T-helper 1 cell treated with Interleukin-12 subunit alpha and Interleukin-12 subunit beta and Interleukin-4 antibody, amounts not matched to agents 30 μg/mL and 1 μg/mL, for 36 hours (primary cell): ENCODE results near the gene IPP.
"Not testable (repeated sequence)": the region's sequence is repeated elsewhere in the genome, so short reads cannot be mapped to it uniquely, and the experiment has no call there.

Experiments used
- H3K27ac Mint-ChIP-seq: one replicate; pipeline ENCODE4 v1.8.0; 2021; ENCODE audit warnings: mild to moderate bottlenecking, mixed read lengths
- H3K27me3 Mint-ChIP-seq: one replicate; pipeline ENCODE4 v1.8.0; 2021; ENCODE audit warnings: low read depth, mixed read lengths
- H3K36me3 Mint-ChIP-seq: one replicate; pipeline ENCODE4 v1.8.0; 2021; ENCODE audit warnings: low read depth, mixed read lengths
- H3K4me1 Mint-ChIP-seq: one replicate; pipeline ENCODE4 v1.8.0; 2021; ENCODE audit warnings: low read depth, mixed read lengths
- H3K4me3 Mint-ChIP-seq: one replicate; pipeline ENCODE4 v1.8.0; 2021; ENCODE audit warnings: mild to moderate bottlenecking, moderate library complexity, mixed read lengths
- H3K9me3 Mint-ChIP-seq: one replicate; pipeline ENCODE4 v1.8.0; 2021; ENCODE audit warnings: mixed read lengths

Gene IPP

GRCh38 chr1:45679123-45679522 lies 71.3 kb downstream of the IPP start:
- H3K9me3 Mint-ChIP-seq, result no peaks in the 10 kb centered on the region
- H3K4me3 Mint-ChIP-seq, result no peak overlapping the region
- H3K36me3 Mint-ChIP-seq, result peaks cover 3% of the 10 kb centered on the region
- no peak overlapping the region for H3K27ac Mint-ChIP-seq
- peaks cover 23% of the 10 kb centered on the region for H3K4me1 Mint-ChIP-seq
- no peaks in the 10 kb centered on the region for H3K27me3 Mint-ChIP-seq

GRCh38 chr1:45678489-45678888 lies 72.0 kb downstream of the IPP start:
- H3K36me3 Mint-ChIP-seq, result peaks cover 3% of the 10 kb centered on the region
- peaks cover 23% of the 10 kb centered on the region for H3K4me1 Mint-ChIP-seq
- no peak overlapping the region for H3K27ac Mint-ChIP-seq
- no peaks in the 10 kb centered on the region for H3K9me3 Mint-ChIP-seq
- no peaks in the 10 kb centered on the region for H3K27me3 Mint-ChIP-seq
- no peak overlapping the region for H3K4me3 Mint-ChIP-seq

DNA sequence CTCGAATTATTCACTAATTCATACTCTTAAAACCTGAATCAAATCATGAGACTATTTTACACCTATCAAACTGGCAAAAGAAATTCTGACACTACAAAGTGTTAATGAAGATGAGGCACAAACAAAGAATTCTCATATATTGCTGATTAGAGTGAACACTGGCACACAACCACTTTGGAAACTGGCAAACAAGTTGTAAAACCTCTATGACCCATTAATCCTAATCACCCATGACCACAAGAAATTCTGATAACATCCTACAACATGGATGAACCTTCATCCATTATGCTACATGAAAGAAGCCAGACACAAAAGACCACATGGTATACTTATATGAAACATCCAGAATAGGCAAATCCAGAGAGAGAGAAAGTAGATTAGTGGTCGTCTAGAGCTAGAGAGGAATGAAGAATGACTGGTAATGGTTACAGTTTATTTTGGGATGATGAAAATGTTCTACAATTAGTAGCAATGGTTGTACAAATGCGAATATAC lies 72.7 kb downstream of the IPP start:
- no peak overlapping the region for H3K4me3 Mint-ChIP-seq

GRCh38 chr1:45676553-45676952 lies 73.9 kb downstream of the IPP start:
- not testable (repeated sequence) for H3K4me3 Mint-ChIP-seq, H3K36me3 Mint-ChIP-seq, H3K9me3 Mint-ChIP-seq, H3K27me3 Mint-ChIP-seq, H3K27ac Mint-ChIP-seq
- H3K4me1 Mint-ChIP-seq, result peaks cover 21% of the 10 kb centered on the region

More for the DNA sequence above, 72.7 kb downstream of the IPP start:
- Mint-ChIP-seq H3K36me3 (peaks cover 7% of the 10 kb centered on the region), H3K27me3 (no peaks in the 10 kb centered on the region), H3K4me1 (peaks cover 23% of the 10 kb centered on the region), H3K27ac (no peak overlapping the region), H3K9me3 (no peaks in the 10 kb centered on the region)

DNA sequence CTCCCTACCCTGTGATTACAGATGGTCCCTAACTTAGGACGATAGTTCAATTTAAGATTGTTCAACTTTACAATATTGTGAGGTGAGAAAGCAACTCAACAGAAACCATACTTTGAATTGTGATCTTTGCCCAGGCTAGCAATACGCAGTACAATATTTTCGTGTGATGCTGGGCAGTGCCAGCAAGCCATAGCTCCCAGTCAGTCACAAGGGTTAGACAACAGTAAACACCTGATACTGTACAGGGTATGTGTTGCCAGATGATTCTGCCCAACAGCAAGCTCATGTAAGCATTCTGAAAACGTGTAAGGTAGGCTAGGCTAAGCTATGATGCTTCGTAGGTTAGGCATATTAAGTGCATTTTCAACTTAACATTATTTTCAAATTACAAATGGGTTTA lies 76.0 kb downstream of the IPP start:
- Mint-ChIP-seq H3K9me3 (no peaks in the 10 kb centered on the region), H3K4me3 (no peak overlapping the region), H3K27ac (no peak overlapping the region), H3K36me3 (peaks cover 7% of the 10 kb centered on the region), H3K27me3 (no peaks in the 10 kb centered on the region), H3K4me1 (peaks cover 16% of the 10 kb centered on the region)

DNA sequence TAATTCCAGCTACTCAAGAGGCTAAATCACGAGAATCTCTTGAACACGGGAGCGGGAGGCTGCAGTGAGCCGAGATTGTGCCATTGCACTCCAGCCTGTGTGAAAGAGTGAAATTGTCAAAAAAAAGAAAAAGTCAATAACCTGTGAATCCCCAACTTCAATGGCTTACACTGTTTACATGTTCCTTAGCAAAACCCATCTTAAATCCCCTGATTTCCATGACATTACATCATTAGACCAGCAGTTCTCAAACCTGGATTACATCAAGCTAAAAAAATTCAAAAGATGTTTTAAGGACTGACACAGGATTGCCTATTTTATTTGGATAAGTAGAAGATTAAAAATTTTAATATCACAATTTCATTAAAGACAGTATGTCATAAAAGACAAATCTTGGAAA lies 76.5 kb downstream of the IPP start:
- peaks cover 7% of the 10 kb centered on the region for H3K36me3 Mint-ChIP-seq
- no peaks in the 10 kb centered on the region for H3K9me3 Mint-ChIP-seq
- H3K27me3 Mint-ChIP-seq, result no peaks in the 10 kb centered on the region
- no peak overlapping the region for H3K27ac Mint-ChIP-seq
- H3K4me3 Mint-ChIP-seq, result no peak overlapping the region
- H3K4me1 Mint-ChIP-seq, result peaks cover 13% of the 10 kb centered on the region

GRCh38 chr1:45669859-45670655 lies 80.4 kb downstream of the IPP start:
- H3K27ac Mint-ChIP-seq, result no peak overlapping the region
- peaks cover 6% of the 10 kb centered on the region for H3K4me1 Mint-ChIP-seq
- H3K9me3 Mint-ChIP-seq, result no peaks in the 10 kb centered on the region
- H3K27me3 Mint-ChIP-seq, result no peaks in the 10 kb centered on the region
- peaks cover 10% of the 10 kb centered on the region for H3K36me3 Mint-ChIP-seq
- H3K4me3 Mint-ChIP-seq, result no peak overlapping the region

DNA sequence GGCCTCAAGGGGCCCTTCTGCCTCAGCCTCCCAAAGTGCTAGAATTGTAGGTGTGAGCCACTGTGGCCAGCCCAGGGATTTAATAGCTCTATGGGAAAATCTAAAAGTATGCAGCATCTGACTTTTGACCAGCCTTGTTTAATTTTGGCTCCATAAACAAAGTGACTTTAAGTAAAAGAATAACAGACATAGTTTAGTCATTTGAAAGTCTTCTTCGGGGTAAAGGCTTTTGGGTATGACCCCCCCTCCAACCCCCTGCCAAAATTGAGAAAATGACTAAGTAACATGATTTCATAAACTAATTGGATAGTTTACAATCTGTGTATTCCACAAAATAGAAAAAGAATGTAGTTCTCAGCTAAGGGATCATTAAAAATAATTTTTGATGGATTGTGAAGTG lies 81.1 kb downstream of the IPP start:
- Mint-ChIP-seq H3K9me3 (no peaks in the 10 kb centered on the region), H3K4me1 (peaks cover 6% of the 10 kb centered on the region), H3K4me3 (no peak overlapping the region), H3K27me3 (no peaks in the 10 kb centered on the region), H3K27ac (no peak overlapping the region), H3K36me3 (peaks cover 7% of the 10 kb centered on the region)

DNA sequence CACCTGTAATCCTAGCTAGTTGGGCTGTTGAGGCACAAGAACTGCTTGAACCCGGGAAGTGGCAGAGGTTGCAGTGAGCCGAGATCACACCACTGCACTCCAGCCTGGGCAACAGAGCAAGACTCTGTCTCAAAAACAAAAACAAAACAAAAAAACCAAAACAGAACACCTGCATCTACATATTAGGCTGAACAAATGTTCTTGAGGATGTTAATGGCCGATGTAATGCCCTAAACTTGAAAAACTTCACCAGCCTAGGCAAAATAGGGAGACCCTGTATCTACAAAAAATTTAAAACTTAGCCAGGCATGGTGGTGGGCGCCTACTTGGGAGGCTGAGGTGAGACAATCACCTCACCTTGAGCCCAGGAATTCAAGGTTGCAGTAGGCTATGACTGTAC lies 81.9 kb downstream of the IPP start:
- Mint-ChIP-seq H3K4me3 (no peak overlapping the region), H3K27ac (no peak overlapping the region), H3K27me3 (no peaks in the 10 kb centered on the region), H3K36me3 (peaks cover 7% of the 10 kb centered on the region), H3K9me3 (no peaks in the 10 kb centered on the region), H3K4me1 (peaks cover 6% of the 10 kb centered on the region)

DNA sequence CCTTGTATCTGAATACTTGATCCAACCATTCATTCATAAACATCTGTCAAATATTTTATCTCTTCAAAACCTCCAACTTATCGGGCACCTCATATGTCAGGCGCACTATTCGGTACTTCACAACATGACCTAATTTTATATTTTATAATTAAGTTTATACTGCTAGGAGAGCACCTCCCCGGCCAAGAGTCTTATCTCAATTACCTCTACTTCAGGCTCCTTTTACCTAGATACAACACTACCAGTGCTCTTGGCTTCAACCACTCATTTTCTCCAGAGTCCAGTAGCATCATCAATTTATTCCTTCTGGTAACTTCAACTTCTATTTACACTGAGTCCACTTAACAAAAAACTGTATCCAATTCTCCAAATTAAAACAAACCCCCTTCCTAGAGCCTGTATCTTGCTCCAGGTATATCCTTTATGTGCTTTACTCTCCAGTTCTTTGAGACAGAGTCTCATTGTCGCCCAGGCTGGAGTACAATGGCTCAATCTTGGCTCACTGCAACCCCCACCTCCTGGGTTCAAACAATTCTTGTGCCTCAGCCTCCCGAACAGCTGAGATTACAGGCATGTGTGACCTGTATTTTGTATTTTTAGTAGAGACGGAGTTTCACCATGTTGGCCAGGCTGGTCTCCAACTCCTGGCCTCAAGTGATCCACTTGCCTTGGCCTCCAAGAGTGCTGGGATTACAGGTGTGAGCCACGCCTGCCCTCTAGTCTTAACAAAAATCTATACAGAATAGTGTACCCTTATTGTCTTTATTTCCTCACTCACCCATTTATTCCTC lies 82.9 kb downstream of the IPP start:
- H3K27me3 Mint-ChIP-seq, result no peaks in the 10 kb centered on the region
- H3K27ac Mint-ChIP-seq, result no peak overlapping the region
- no peak overlapping the region for H3K4me3 Mint-ChIP-seq
- H3K36me3 Mint-ChIP-seq, result peaks cover 3% of the 10 kb centered on the region
- H3K4me1 Mint-ChIP-seq, result peaks cover 4% of the 10 kb centered on the region
- no peaks in the 10 kb centered on the region for H3K9me3 Mint-ChIP-seq

- Mint-ChIP-seq H3K36me3 (peaks cover 3% of the 10 kb centered on the region), H3K4me1 (peaks cover 4% of the 10 kb centered on the region), H3K9me3 (no peaks in the 10 kb centered on the region), H3K27me3 (no peaks in the 10 kb centered on the region), H3K27ac (no peak overlapping the region), H3K4me3 (no peak overlapping the region)
Observed at GRCh38 chr1:45666836-45667235, 83.6 kb downstream of the IPP start.

DNA sequence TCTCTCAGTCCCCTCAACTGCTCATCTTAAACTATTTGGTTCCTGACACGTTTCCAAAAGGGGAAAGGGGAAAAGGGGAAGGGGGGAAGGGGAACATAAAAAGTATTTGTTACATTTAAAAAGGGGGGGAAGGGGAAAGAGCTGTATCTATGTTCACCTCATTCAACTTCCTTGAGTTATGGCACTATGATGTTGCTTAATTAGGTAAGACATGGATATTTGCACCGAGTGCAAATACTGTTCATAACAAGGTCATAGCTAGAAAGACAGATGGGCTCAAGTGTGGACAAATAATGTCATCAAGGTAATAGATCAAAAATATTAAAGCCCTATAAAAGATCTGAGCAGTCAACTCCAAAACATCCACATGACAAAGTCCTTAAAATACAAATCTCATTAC lies 90.1 kb downstream of the IPP start:
- peaks cover 22% of the 10 kb centered on the region for H3K36me3 Mint-ChIP-seq
- H3K27ac Mint-ChIP-seq, result no peak overlapping the region
- H3K4me1 Mint-ChIP-seq, result no peaks in the 10 kb centered on the region
- H3K27me3 Mint-ChIP-seq, result no peaks in the 10 kb centered on the region
- no peak overlapping the region for H3K4me3 Mint-ChIP-seq
- no peaks in the 10 kb centered on the region for H3K9me3 Mint-ChIP-seq

GRCh38 chr1:45659222-45659621 lies 91.2 kb downstream of the IPP start:
- Mint-ChIP-seq H3K36me3 (peaks cover 32% of the 10 kb centered on the region), H3K27me3 (no peaks in the 10 kb centered on the region), H3K9me3 (no peaks in the 10 kb centered on the region), H3K27ac (no peak overlapping the region), H3K4me1 (no peaks in the 10 kb centered on the region), H3K4me3 (no peak overlapping the region)

DNA sequence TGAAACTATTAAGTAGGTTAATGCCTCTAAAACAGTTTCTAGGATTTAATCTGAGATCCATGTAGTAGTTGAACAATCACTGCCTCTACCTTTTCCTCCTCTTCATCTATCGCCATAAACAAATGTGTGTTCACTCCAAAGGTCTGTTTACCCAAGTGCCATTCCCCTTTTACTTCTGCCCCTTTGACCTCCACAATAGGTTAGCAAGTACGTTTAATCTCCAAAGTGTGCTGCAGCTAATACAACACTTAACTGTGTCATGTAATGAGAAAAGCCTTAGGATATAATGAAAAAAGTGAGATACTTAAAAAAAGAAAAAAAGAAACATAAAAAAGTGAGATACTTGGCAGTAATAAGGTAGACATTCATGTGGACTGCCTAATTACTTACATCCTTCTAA lies 92.3 kb downstream of the IPP start:
- H3K4me3 Mint-ChIP-seq, result no peak overlapping the region
- no peaks in the 10 kb centered on the region for H3K4me1 Mint-ChIP-seq
- H3K27me3 Mint-ChIP-seq, result no peaks in the 10 kb centered on the region
- no peak overlapping the region for H3K27ac Mint-ChIP-seq
- peaks cover 32% of the 10 kb centered on the region for H3K36me3 Mint-ChIP-seq
- H3K9me3 Mint-ChIP-seq, result no peaks in the 10 kb centered on the region
